Cardiac ventricle fibroblast (primary cell): ENCODE results near the gene CFAP45. TPM values are rescaled to one million over a fixed set of nuclear protein-coding genes. Genes with fewer than 3 reads are reported as not detected.

Source experiments
- total RNA-seq: library from RNA; depleted of rRNA; stranded (reverse); fragments of >200 nt; gene quantifications from 2 replicates; pipeline ENCODE4 v1.2.3, GENCODE V29; 2015

The CFAP45 gene, protein sequence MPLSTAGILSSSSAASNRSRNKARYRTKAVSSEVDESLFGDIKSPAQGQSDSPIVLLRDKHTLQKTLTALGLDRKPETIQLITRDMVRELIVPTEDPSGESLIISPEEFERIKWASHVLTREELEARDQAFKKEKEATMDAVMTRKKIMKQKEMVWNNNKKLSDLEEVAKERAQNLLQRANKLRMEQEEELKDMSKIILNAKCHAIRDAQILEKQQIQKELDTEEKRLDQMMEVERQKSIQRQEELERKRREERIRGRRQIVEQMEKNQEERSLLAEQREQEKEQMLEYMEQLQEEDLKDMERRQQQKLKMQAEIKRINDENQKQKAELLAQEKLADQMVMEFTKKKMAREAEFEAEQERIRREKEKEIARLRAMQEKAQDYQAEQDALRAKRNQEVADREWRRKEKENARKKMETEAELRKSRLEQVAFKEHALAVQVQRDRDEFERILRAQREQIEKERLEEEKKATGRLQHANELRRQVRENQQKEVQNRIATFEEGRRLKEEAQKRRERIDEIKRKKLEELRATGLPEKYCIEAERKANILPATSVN
- not detected in 2 replicates for total RNA-seq

GRCh38 chr1:159900086-159900680 lies at the start of gene CFAP45:
TSS of gene CFAP45 (minus strand) at chr1:159900165. CDS start at chr1:159900098, 67 bp downstream.

DNA sequence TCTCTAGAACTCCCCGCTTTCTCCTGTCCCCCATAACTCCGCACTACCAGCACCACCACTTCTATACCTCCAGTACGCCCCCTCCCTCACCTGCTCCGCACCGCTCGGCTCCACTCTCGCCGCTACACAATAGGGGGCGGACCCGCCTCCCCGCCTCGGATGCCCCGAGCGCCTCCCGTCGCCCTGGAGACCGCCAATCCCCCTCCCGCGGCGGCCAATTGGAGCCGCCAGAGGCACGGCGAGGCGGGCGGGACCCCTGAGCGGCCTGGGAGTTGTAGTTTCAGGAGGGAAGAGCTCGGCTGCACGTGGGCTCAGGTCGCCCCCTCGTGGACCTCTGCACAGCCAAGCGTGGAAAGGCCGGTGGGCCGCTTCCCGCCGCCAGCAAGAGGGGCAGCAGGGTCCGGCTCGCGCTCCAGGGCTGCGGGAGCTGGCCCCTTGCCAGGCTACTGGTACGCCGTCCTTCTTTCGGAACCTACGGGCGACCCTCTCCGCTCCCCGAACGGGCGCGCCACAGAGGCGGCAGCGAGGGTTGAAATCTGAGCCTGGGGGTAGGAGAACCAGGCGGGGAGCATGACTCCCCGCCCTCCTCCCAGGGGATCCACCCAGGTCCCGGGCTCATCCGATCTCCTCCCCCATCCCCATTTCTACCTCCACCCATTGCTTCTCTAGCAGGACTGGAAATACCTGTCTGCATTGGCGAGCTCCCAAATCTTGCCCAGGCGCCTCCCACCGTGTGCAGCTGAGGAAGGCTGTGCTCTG lies 45.7 kb upstream of the CFAP45 start, which contains the start of gene IGSF9:
IGSF9 (minus strand) TSS at position 131 of the 759 bp plus-strand sequence. CDS start 2,159 bp downstream, outside the sequence.

GRCh38 chr1:159924791-159925718 lies 25.1 kb upstream of the CFAP45 start, which contains the start of gene TAGLN2:
TSS of gene TAGLN2 (minus strand) at chr1:159925507. CDS start at chr1:159920509, 4,998 bp downstream.

GRCh38 chr1:159862557-159862956 lies 37.4 kb downstream of the CFAP45 start, which contains the start of gene VSIG8:
TSS of gene VSIG8 (minus strand) at chr1:159862657. CDS start at chr1:159862521, 136 bp downstream.

DNA sequence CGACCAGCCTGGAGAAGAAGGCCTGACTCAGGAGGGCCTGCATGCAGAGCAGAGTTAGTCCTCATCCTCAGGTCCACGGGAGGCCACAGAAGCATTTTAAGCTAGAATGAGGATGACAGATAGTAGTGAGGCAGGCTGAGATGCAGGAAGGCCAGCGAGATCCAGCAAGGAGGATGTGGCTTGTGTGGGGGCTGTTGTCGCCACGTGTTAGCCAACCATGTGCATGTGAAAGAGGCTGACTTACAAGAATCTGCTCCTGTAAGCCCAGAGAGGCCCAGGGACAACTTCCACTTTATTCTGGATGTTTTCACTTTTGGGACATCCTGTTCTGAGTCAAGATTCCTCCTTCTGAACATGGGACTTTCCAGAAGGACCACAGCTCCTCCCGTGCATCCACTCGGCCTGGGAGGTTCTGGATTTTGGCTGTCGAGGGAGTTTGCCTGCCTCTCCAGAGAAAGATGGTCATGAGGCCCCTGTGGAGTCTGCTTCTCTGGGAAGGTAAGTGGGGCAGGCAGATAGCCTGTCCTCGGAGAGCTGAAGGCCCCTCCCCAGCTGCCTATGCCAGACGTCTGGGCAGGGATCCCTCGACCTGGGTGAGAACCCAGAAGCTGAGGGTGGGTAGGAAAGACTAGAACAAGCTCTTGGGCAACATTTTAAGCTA lies 73.4 kb downstream of the CFAP45 start, which contains the start of gene SLAMF8:
SLAMF8 (plus strand) TSS at position 433 of the 661 bp plus-strand sequence; CDS start at position 459, 26 bp downstream.

Other genes with a start within 250 kb of the CFAP45 start
- gene CRP, start 185.6 kb downstream of the CFAP45 start, total RNA-seq = 0.12 TPM in 1 of 2 replicates, not detected in the other
- gene DUSP23, start 119.2 kb downstream of the CFAP45 start, total RNA-seq = 120 and 140 TPM in 2 replicates
- gene FCRL6, start 97.8 kb downstream of the CFAP45 start, total RNA-seq = not detected in 2 replicates
- gene SLAMF8, start 73.3 kb downstream of the CFAP45 start, total RNA-seq = not detected in 2 replicates
- gene VSIG8, start 37.5 kb downstream of the CFAP45 start, total RNA-seq = not detected in 2 replicates
- gene TAGLN2, start 25.3 kb upstream of the CFAP45 start, total RNA-seq = 285 and 303 TPM in 2 replicates
- gene IGSF9, start 45.4 kb upstream of the CFAP45 start, total RNA-seq = not detected in 2 replicates
- not detected in 2 replicates for gene SLAMF9, start 54.1 kb upstream of the CFAP45 start, total RNA-seq
- gene PIGM, start 131.8 kb upstream of the CFAP45 start, total RNA-seq = 2.3 and 4.0 TPM in 2 replicates
- gene KCNJ10, start 170.0 kb upstream of the CFAP45 start, total RNA-seq = not detected in 2 replicates
- not detected in 2 replicates for gene KCNJ9, start 181.4 kb upstream of the CFAP45 start, total RNA-seq
- gene IGSF8, start 198.5 kb upstream of the CFAP45 start, total RNA-seq = 10.4 and 11.4 TPM in 2 replicates
- 1.4 and 1.8 TPM in 2 replicates for gene ATP1A2, start 215.6 kb upstream of the CFAP45 start, total RNA-seq